ENCODE results near the gene TNFAIP3.

The TNFAIP3 gene

GRCh38 chr6:137927777-137928218 is 60.7 kb downstream of the TNFAIP3 start:
- peak; percentile 64 to 87 for DNase-seq

- peak; percentile 28 to 35 for DNase-seq
Observed at GRCh38 chr6:137928286-137928685, 61.2 kb downstream of the TNFAIP3 start.

GRCh38 chr6:137931849-137932465 is 64.9 kb downstream of the TNFAIP3 start:
- no peak for DNase-seq

Measured in stimulated activated CD4-positive, alpha-beta T cell treated with anti-CD3 and anti-CD28 coated beads, Interleukin-4, amount 100 ng/mL, for 4 hours (primary cell).